Measurements from ENCODE around the gene THUMPD2.

THUMPD2 gene

GRCh38 chr2:39724828-39725144 lies 54.3 kb downstream of the THUMPD2 start:
- no peak overlapping the region for H3K4me3 ChIP-seq (ENCODE audit: low read depth in 1 of 2, low read length in 1 of 2)
- no peaks in the 10 kb centered on the region for H3K27me3 ChIP-seq
- H3K27ac ChIP-seq, result no peak overlapping the region
- TF ChIP-seq CTCF (IDR thresholded peaks at IDR 0.05), result no peak
- no peaks in the 10 kb centered on the region for H3K4me1 ChIP-seq (ENCODE audit: control insufficient read depth in 1 of 2, insufficient read depth in 1 of 2, low read depth in 1 of 2, low read length in 1 of 2)
- no peaks in the 10 kb centered on the region for H3K36me3 ChIP-seq
- H3K9me3 ChIP-seq, result no peaks in the 10 kb centered on the region

GRCh38 chr2:39723946-39724827 lies 54.9 kb downstream of the THUMPD2 start:
- no peaks in the 10 kb centered on the region for H3K9me3 ChIP-seq
- TF ChIP-seq CTCF (IDR thresholded peaks at IDR 0.05), result no peak
- H3K27me3 ChIP-seq, result no peaks in the 10 kb centered on the region
- H3K27ac ChIP-seq, result no peak overlapping the region
- no peak overlapping the region for H3K4me3 ChIP-seq (ENCODE audit: low read depth in 1 of 2, low read length in 1 of 2)
- no peaks in the 10 kb centered on the region for H3K36me3 ChIP-seq
- no peaks in the 10 kb centered on the region for H3K4me1 ChIP-seq (ENCODE audit: control insufficient read depth in 1 of 2, insufficient read depth in 1 of 2, low read depth in 1 of 2, low read length in 1 of 2)

GRCh38 chr2:39723497-39723896 lies 55.6 kb downstream of the THUMPD2 start:
- H3K27me3 ChIP-seq, result no peaks in the 10 kb centered on the region
- H3K4me3 ChIP-seq (ENCODE audit: low read depth in 1 of 2, low read length in 1 of 2), result no peak overlapping the region
- no peak for TF ChIP-seq CTCF (IDR thresholded peaks at IDR 0.05)
- no peaks in the 10 kb centered on the region for H3K9me3 ChIP-seq
- H3K27ac ChIP-seq, result no peak overlapping the region
- no peaks in the 10 kb centered on the region for H3K4me1 ChIP-seq (ENCODE audit: control insufficient read depth in 1 of 2, insufficient read depth in 1 of 2, low read depth in 1 of 2, low read length in 1 of 2)
- H3K36me3 ChIP-seq, result no peaks in the 10 kb centered on the region

- Histone ChIP-seq H3K4me1 (ENCODE audit: control insufficient read depth in 1 of 2, insufficient read depth in 1 of 2, low read depth in 1 of 2, low read length in 1 of 2) (no peaks in the 10 kb centered on the region), H3K36me3 (no peaks in the 10 kb centered on the region), H3K27me3 (no peaks in the 10 kb centered on the region), H3K4me3 (ENCODE audit: low read depth in 1 of 2, low read length in 1 of 2) (no peak overlapping the region), H3K9me3 (no peaks in the 10 kb centered on the region), H3K27ac (no peak overlapping the region)
- no peak for TF ChIP-seq CTCF (IDR thresholded peaks at IDR 0.05)
Observed at GRCh38 chr2:39720970-39721369, 58.1 kb downstream of the THUMPD2 start.

GRCh38 chr2:39719317-39719716 lies 59.7 kb downstream of the THUMPD2 start:
- Histone ChIP-seq H3K36me3 (no peaks in the 10 kb centered on the region), H3K4me1 (ENCODE audit: control insufficient read depth in 1 of 2, insufficient read depth in 1 of 2, low read depth in 1 of 2, low read length in 1 of 2) (no peaks in the 10 kb centered on the region), H3K27me3 (no peaks in the 10 kb centered on the region), H3K4me3 (ENCODE audit: low read depth in 1 of 2, low read length in 1 of 2) (no peak overlapping the region), H3K9me3 (no peaks in the 10 kb centered on the region), H3K27ac (no peak overlapping the region)
- no peak for TF ChIP-seq CTCF (IDR thresholded peaks at IDR 0.05)
